Activated naive CD4-positive, alpha-beta T cell treated with anti-CD3 and anti-CD28 coated beads, Interleukin-2, amount 50 U/mL, for 72 hours (primary cell): Measurements from ENCODE around the gene STIM1. TPM values are rescaled to one million over a fixed set of nuclear protein-coding genes. Genes with fewer than 3 reads are reported as not detected.
A peak's percentile ranks its signal among the peaks of the same experiment; 100 is the strongest.

ENCODE experiments used
- ATAC-seq, 2 donors: fragments of 150-1000 bp; cut with Tn5 transposase; 2 replicates each; pipeline ENCODE4 v1.10.0; 2021; ENCODE audit warnings: mild to moderate bottlenecking in 2 of 2, moderate library complexity in 2 of 2
- DNase-seq, 2 donors: peaks; one replicate each; pipeline ENCODE4 v3.0.0; 2021 to 2022; ENCODE audit warnings: low spot score in 2 of 2
- H3K27ac Mint-ChIP-seq, 2 donors: one replicate each; pipeline ENCODE4 v1.8.0; 2022; ENCODE audit warnings: mild to moderate bottlenecking in 2 of 2, mixed read lengths in 2 of 2
- H3K36me3 Mint-ChIP-seq, 2 donors: one replicate each; pipeline ENCODE4 v1.8.0; 2022; ENCODE audit warnings: mixed read lengths in 2 of 2
- H3K9me3 Mint-ChIP-seq, 2 donors: one replicate each; pipeline ENCODE4 v1.8.0; 2022; ENCODE audit warnings: mixed read lengths in 2 of 2
- total RNA-seq, 2 donors: library from RNA; stranded (reverse); gene quantifications; one replicate each; pipeline ENCODE4 v1.2.3, GENCODE V29; 2022

The STIM1 gene
- total RNA-seq, 2 donors from 2014 or later = 75.8 to 88.8 TPM

- DNase-seq = no peak
- peak in 1 of 2 donors; percentile 16 for ATAC-seq
- Mint-ChIP-seq H3K9me3 (no peaks in the 10 kb centered on the region), H3K27ac (peak overlapping the region; percentile 57 to 83), H3K36me3 (peaks cover 8 to 29% of the 10 kb centered on the region in 2 donors)
Observed at GRCh38 chr11:3825473-3826154, 29.9 kb upstream of the STIM1 start.

DNA sequence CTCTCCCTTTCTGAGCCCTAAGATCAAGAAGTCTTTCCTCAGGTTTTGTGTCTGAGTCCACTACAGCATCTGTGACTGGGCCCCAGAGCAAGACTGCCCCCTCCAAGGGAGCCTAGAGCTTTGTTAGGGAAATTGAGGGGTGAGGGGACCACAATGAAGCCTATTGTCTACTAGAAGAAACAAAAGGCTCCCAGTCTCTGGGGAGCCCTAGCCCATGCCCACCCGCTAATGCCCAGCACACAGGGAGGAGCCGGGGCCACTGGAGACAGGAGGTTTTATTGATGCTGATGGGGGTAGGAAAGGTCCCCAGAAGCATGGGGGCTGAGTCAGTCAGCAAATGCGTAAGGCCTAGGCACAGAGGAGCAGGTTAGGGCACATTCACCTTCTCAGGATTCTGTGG is 28.7 kb upstream of the STIM1 start:
- DNase-seq = no peak
- peak overlapping the region; percentile 5 to 57 for H3K27ac Mint-ChIP-seq
- H3K36me3 Mint-ChIP-seq = peaks cover 8 to 40% of the 10 kb centered on the region in 2 donors
- ATAC-seq = no peak
- no peaks in the 10 kb centered on the region for H3K9me3 Mint-ChIP-seq

- ATAC-seq (no peak), DNase-seq (no peak)
- no peaks in the 10 kb centered on the region for H3K9me3 Mint-ChIP-seq
- H3K36me3 Mint-ChIP-seq = peaks cover 8 to 41% of the 10 kb centered on the region in 2 donors
- H3K27ac Mint-ChIP-seq = no peak overlapping the region
Observed at GRCh38 chr11:3827434-3828186, 27.9 kb upstream of the STIM1 start.

DNA sequence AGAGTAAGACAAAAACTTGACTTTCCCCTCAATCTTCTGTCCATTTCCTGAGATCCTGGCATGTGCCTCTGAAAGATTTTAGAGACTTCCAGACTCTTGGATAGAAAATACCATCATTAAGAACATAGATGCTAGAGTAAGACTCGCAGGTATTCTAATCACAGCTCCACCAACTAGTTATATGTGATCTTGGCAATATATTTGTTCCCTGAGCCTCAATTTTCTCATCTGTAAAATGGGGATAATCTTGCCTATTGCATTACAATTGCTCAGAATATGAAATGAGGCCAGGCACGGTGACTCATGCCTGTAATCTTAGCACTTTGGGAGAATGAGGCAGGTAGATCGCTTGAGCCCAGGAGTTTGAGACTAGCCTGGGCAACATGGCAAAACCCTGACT is 25.4 kb upstream of the STIM1 start:
- DNase-seq = no peak
- no peak for ATAC-seq
- H3K27ac Mint-ChIP-seq = peak overlapping the region; percentile 74 to 80
- peaks cover 20 to 60% of the 10 kb centered on the region in 2 donors for H3K36me3 Mint-ChIP-seq
- H3K9me3 Mint-ChIP-seq = no peaks in the 10 kb centered on the region

GRCh38 chr11:3830730-3831129 is 24.7 kb upstream of the STIM1 start:
- no peak for DNase-seq
- no peaks in the 10 kb centered on the region for H3K9me3 Mint-ChIP-seq
- peaks cover 26 to 66% of the 10 kb centered on the region in 2 donors for H3K36me3 Mint-ChIP-seq
- no peak for ATAC-seq
- peak overlapping the region; percentile 80 to 93 for H3K27ac Mint-ChIP-seq

GRCh38 chr11:3831378-3832239 is 23.9 kb upstream of the STIM1 start:
- H3K9me3 Mint-ChIP-seq = no peaks in the 10 kb centered on the region
- H3K36me3 Mint-ChIP-seq = peaks cover 27 to 61% of the 10 kb centered on the region in 2 donors
- DNase-seq (no peak), ATAC-seq (peak; percentile 50 to 51)
- peak overlapping the region; percentile 80 to 93 for H3K27ac Mint-ChIP-seq

- Mint-ChIP-seq H3K27ac (peak overlapping the region; percentile 72 to 80), H3K9me3 (no peaks in the 10 kb centered on the region), H3K36me3 (peaks cover 23 to 56% of the 10 kb centered on the region in 2 donors)
- ATAC-seq (no peak), DNase-seq (no peak)
Observed at GRCh38 chr11:3832816-3833215, 22.6 kb upstream of the STIM1 start.

DNA sequence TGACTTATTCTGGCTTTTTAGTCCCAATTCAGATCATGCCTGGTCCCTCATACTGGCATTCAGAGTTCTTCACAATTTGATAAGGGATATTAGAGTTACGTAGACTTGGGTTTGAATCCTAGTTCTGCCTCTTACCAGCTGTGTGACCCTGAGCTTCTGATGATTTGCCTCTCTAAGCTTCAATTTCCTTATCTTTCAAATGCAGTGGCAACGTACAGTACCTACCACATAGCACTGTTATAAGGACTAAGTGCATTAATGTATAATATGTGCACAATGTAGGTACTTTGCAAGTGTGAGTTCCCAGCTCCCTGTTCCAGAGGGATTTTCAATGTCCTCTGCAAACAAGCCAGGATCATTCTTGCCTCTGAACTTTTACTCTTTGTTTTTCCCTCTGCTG is 22.0 kb upstream of the STIM1 start:
- H3K9me3 Mint-ChIP-seq = no peaks in the 10 kb centered on the region
- ATAC-seq (no peak), DNase-seq (no peak)
- peak overlapping the region; percentile 72 to 80 for H3K27ac Mint-ChIP-seq
- H3K36me3 Mint-ChIP-seq = peaks cover 26 to 60% of the 10 kb centered on the region in 2 donors

- H3K9me3 Mint-ChIP-seq = no peaks in the 10 kb centered on the region
- H3K36me3 Mint-ChIP-seq = peaks cover 33 to 68% of the 10 kb centered on the region in 2 donors
- peak overlapping the region; percentile 80 to 97 for H3K27ac Mint-ChIP-seq
- DNase-seq (no peak), ATAC-seq (no peak)
Observed at GRCh38 chr11:3834349-3834663, 21.2 kb upstream of the STIM1 start.

- DNase-seq (no peak), ATAC-seq (no peak)
- Mint-ChIP-seq H3K36me3 (peaks cover 39 to 72% of the 10 kb centered on the region in 2 donors), H3K27ac (peak overlapping the region; percentile 80 to 97), H3K9me3 (no peaks in the 10 kb centered on the region)
Observed at GRCh38 chr11:3834664-3835461, 20.6 kb upstream of the STIM1 start.

DNA sequence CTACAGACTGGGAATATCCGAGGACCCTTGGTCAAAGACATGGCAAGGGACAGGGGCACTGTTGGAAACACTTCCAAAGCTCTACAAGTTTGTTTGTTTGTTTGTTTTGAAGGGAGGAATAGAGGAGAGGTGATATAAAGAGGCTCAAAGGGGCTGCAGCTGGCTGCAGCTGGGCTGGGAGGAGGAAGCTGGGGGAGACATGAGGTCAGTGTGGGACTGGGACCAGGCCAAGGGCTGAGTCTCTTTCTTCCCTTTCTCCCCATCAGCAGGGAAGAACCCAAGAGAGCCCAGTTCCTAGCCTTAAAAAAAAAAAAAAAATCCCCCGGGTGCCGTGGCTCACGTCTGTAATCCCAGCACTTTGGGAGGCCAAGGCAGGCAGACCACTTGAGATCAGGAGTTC is 19.7 kb upstream of the STIM1 start:
- no peaks in the 10 kb centered on the region for H3K9me3 Mint-ChIP-seq
- ATAC-seq = no peak
- DNase-seq = no peak
- H3K36me3 Mint-ChIP-seq = peaks cover 43 to 66% of the 10 kb centered on the region in 2 donors
- peak overlapping the region; percentile 80 to 97 for H3K27ac Mint-ChIP-seq

- DNase-seq (peak; percentile 35 to 71), ATAC-seq (no peak)
- Mint-ChIP-seq H3K9me3 (no peaks in the 10 kb centered on the region), H3K27ac (peak overlapping the region; percentile 24 to 93), H3K36me3 (peaks cover 43 to 55% of the 10 kb centered on the region in 2 donors)
Observed at GRCh38 chr11:3836903-3837302, 18.6 kb upstream of the STIM1 start.

DNA sequence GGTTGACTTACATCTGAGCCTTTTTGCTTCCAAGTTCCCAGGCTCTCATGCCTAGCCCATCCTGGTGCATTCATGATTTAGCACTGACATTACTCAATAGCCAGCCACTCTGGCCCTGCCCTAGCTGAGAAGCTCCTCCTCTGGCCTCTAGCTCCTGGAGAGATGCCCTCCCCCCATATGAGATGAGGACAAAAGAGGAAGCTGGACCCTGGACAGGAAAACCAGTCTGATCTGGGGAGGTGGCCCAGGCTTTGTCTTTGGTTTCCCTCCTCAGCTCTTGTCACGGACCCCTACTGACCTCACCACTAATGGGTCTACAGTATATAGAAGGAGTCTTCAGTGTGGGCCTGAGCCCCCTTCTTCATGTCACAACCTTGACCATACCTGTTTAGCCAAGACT is 17.7 kb upstream of the STIM1 start:
- H3K36me3 Mint-ChIP-seq = peaks cover 43 to 55% of the 10 kb centered on the region in 2 donors
- DNase-seq = no peak
- H3K9me3 Mint-ChIP-seq = no peaks in the 10 kb centered on the region

GRCh38 chr11:3838504-3838903 is 17.0 kb upstream of the STIM1 start:
- Mint-ChIP-seq H3K27ac (peak overlapping the region; percentile 89 to 93), H3K9me3 (no peaks in the 10 kb centered on the region)
- no peak for DNase-seq

More for the DNA sequence above, 17.7 kb upstream of the STIM1 start:
- H3K27ac Mint-ChIP-seq = peak overlapping the region; percentile 89 to 93
- ATAC-seq = no peak

GRCh38 chr11:3840004-3840869 is 15.2 kb upstream of the STIM1 start:
- no peak for ATAC-seq
- Mint-ChIP-seq H3K36me3 (peaks cover 29 to 36% of the 10 kb centered on the region in 2 donors), H3K27ac (peak overlapping the region; percentile 93 to 95), H3K9me3 (no peaks in the 10 kb centered on the region)
- DNase-seq = peak; percentile 36 to 79

More at GRCh38 chr11:3838504-3838903, 17.0 kb upstream of the STIM1 start:
- ATAC-seq = no peak
- H3K36me3 Mint-ChIP-seq = peaks cover 43 to 53% of the 10 kb centered on the region in 2 donors
